HepG2 (cell line): Measurements from ENCODE around the gene GTF2H3. TPM values are rescaled to one million over a fixed set of nuclear protein-coding genes. Genes with fewer than 3 reads are reported as not detected.

Source experiments
- HNF4G ChIP-seq, 2 experiments: sonication (generic) in 1 of 2; formaldehyde crosslinking in 1 of 2; IDR thresholded peaks; 2 replicates each; pipeline versions ENCODE4 v1.4.0 to v1.6.1; 2011 to 2020; ENCODE audit warnings: borderline replicate concordance in 2 of 2, low read depth in 2 of 2, mild to moderate bottlenecking in 2 of 2, low read length in 1 of 2, missing genetic modification reagents in 1 of 2, moderate library complexity in 1 of 2
- NFATC3 ChIP-seq: sonication (generic); formaldehyde crosslinking; IDR thresholded peaks from 2 replicates; pipeline ENCODE4 v1.5.1; 2020; ENCODE audit warnings: mild to moderate bottlenecking, missing genetic modification reagents
- SATB2 ChIP-seq: sonication (generic); formaldehyde crosslinking; IDR thresholded peaks from 2 replicates; pipeline ENCODE4 v1.5.0; 2020; ENCODE audit warnings: missing genetic modification reagents
- SNAPC4 ChIP-seq: sonication (generic); formaldehyde crosslinking; IDR thresholded peaks from 2 replicates; pipeline ENCODE4 v1.4.0; 2020; ENCODE audit warnings: mild to moderate bottlenecking, missing genetic modification reagents
- ZBTB7A ChIP-seq: sonication (generic); formaldehyde crosslinking; IDR thresholded peaks from 2 replicates; pipeline ENCODE4 v1.8.0; 2022; ENCODE audit warnings: mild to moderate bottlenecking, missing genetic modification reagents
- ZNF549 ChIP-seq: sonication (generic); formaldehyde crosslinking; IDR thresholded peaks from 2 replicates; pipeline ENCODE4 v1.5.0; 2020; ENCODE audit warnings: missing genetic modification reagents
- ZNF619 ChIP-seq: sonication (generic); formaldehyde crosslinking; IDR thresholded peaks from 2 replicates; pipeline ENCODE4 v1.4.0; 2020; ENCODE audit warnings: mild to moderate bottlenecking, missing genetic modification reagents
- ZNF746 ChIP-seq: sonication (generic); formaldehyde crosslinking; IDR thresholded peaks from 2 replicates; pipeline ENCODE4 v1.8.0; 2022; ENCODE audit warnings: mild to moderate bottlenecking, missing genetic modification reagents
- ZNF879 ChIP-seq: sonication (generic); formaldehyde crosslinking; IDR thresholded peaks from 2 replicates; pipeline ENCODE4 v1.8.1; 2023; ENCODE audit warnings: missing genetic modification reagents
- ZSCAN25 ChIP-seq: sonication (generic); formaldehyde crosslinking; IDR thresholded peaks from 2 replicates; pipeline ENCODE4 v1.8.0; 2022; ENCODE audit warnings: mild to moderate bottlenecking, missing genetic modification reagents
- polyA plus RNA-seq, 8 experiments: library from polyadenylated mRNA; depleted of rRNA in 3 of 8; stranded (reverse) in 7 of 8; unstranded in 1 of 8; fragments of >200 nt; fragmentation: Illumina TruSeq in 4 of 8; extraction: Trizol in 4 of 8; gene quantifications; 2 replicates each; pipeline versions ENCODE4 v1.2.1 to v1.2.3, GENCODE V29; 2011 to 2016; ENCODE audit warnings: low read depth in 4 of 8, missing spikeins in 1 of 8, mixed read lengths in 1 of 8; ENCODE audit not compliant: insufficient read depth in 1 of 8
- total RNA-seq, 5 experiments: library from RNA; depleted of rRNA; stranded (reverse); fragments of >200 nt; fragmentation: Illumina TruSeq; extraction: Trizol; gene quantifications; 2 replicates each; pipeline ENCODE4 v1.2.3, GENCODE V29; 2016; ENCODE audit warnings: low read depth in 1 of 5
- TF ChIP-seq, protein P1 (sequence below): sonication (generic); formaldehyde crosslinking; IDR thresholded peaks from 2 replicates; pipeline ENCODE4 v1.4.0; 2020; ENCODE audit warnings: low read depth, missing genetic modification reagents
- TF ChIP-seq, protein P2 (sequence below): IDR thresholded peaks from 2 replicates; pipeline ENCODE4 v1.6.1; 2018; ENCODE audit warnings: missing genetic modification reagents

GTF2H3 gene
- total and polyA plus RNA-seq, 2 of the 13 experiments (the other 11 are each of a cell fraction or from before 2014, with no cell fraction given): 35.8 to 58.8 TPM

- TF ChIP-seq ZNF746 (CRISPR knock-in tag): no peak; the same call in 1 of the 2 replicates
- TF ChIP-seq ZBTB7A (CRISPR knock-in tag): peak; percentile 71
- TF ChIP-seq SNAPC4: peak; percentile 89; the same call in 1 of the 2 replicates
- TF ChIP-seq ZNF549 (CRISPR knock-in tag): no peak
- TF ChIP-seq ZNF619 (CRISPR knock-in tag): peak; percentile 81; the same call in 1 of the 2 replicates
- TF ChIP-seq, protein P1, sequence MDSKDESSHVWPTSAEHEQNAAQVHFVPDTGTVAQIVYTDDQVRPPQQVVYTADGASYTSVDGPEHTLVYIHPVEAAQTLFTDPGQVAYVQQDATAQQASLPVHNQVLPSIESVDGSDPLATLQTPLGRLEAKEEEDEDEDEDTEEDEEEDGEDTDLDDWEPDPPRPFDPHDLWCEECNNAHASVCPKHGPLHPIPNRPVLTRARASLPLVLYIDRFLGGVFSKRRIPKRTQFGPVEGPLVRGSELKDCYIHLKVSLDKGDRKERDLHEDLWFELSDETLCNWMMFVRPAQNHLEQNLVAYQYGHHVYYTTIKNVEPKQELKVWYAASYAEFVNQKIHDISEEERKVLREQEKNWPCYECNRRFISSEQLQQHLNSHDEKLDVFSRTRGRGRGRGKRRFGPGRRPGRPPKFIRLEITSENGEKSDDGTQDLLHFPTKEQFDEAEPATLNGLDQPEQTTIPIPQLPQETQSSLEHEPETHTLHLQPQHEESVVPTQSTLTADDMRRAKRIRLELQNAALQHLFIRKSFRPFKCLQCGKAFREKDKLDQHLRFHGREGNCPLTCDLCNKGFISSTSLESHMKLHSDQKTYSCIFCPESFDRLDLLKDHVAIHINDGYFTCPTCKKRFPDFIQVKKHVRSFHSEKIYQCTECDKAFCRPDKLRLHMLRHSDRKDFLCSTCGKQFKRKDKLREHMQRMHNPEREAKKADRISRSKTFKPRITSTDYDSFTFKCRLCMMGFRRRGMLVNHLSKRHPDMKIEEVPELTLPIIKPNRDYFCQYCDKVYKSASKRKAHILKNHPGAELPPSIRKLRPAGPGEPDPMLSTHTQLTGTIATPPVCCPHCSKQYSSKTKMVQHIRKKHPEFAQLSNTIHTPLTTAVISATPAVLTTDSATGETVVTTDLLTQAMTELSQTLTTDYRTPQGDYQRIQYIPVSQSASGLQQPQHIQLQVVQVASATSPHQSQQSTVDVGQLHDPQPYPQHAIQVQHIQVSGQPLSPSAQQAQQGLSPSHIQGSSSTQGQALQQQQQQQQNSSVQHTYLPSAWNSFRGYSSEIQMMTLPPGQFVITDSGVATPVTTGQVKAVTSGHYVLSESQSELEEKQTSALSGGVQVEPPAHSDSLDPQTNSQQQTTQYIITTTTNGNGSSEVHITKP (CRISPR knock-in tag): 0 out of 2 replicates have a peak, but pooled peaks have one; percentile 12
- 0 out of 2 replicates have a peak, but pooled peaks have one; percentile 30 for TF ChIP-seq SATB2 (CRISPR knock-in tag)
- TF ChIP-seq, protein P2, sequence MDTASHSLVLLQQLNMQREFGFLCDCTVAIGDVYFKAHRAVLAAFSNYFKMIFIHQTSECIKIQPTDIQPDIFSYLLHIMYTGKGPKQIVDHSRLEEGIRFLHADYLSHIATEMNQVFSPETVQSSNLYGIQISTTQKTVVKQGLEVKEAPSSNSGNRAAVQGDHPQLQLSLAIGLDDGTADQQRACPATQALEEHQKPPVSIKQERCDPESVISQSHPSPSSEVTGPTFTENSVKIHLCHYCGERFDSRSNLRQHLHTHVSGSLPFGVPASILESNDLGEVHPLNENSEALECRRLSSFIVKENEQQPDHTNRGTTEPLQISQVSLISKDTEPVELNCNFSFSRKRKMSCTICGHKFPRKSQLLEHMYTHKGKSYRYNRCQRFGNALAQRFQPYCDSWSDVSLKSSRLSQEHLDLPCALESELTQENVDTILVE (CRISPR knock-in tag): peak; percentile 94
- TF ChIP-seq NFATC3 (CRISPR knock-in tag): peak; percentile 96
- no peak for TF ChIP-seq ZNF879 (CRISPR knock-in tag)
- TF ChIP-seq ZSCAN25 (CRISPR knock-in tag): peak; percentile 80
- peak; percentile 53 for TF ChIP-seq HNF4G (IDR thresholded peaks at IDR 0.05; ENCODE audit: borderline replicate concordance, low read depth, low read length)
- TF ChIP-seq HNF4G (CRISPR knock-in tag; IDR thresholded peaks at IDR 0.05; ENCODE audit: borderline replicate concordance, low read depth): peak; percentile 52; the same call in 1 of the 2 replicates
Measured at GRCh38 chr12:123601602-123602489, 31.8 kb upstream of the GTF2H3 start, which contains the start of gene DDX55 (continued).
